Muscle of leg (tissue), 11 donors: ENCODE data around the gene WAC. TPM values are rescaled to one million over a fixed set of nuclear protein-coding genes. Genes with fewer than 3 reads are reported as not detected.

Experiments
- DNase-seq: peaks from one replicate; pipeline ENCODE4 v3.0.0; 2013
- H3K27ac ChIP-seq: one replicate; pipeline ENCODE4 v1.5.1; 2013; ENCODE audit warnings: mild to moderate bottlenecking, low read length, control low read depth
- H3K27me3 ChIP-seq: one replicate; pipeline ENCODE4 v1.6.1; 2013; ENCODE audit warnings: low read length; ENCODE audit not compliant: control insufficient read depth, insufficient read depth
- H3K36me3 ChIP-seq: one replicate; pipeline ENCODE4 v1.6.1; 2013; ENCODE audit warnings: low read length; ENCODE audit not compliant: control insufficient read depth, insufficient read depth
- H3K4me1 ChIP-seq: one replicate; pipeline ENCODE4 v1.6.1; 2013; ENCODE audit warnings: low read length; ENCODE audit not compliant: control insufficient read depth, insufficient read depth
- H3K4me3 ChIP-seq: one replicate; pipeline ENCODE4 v1.5.1; 2013; ENCODE audit warnings: low read length, control low read depth
- H3K9me3 ChIP-seq: replicated peaks from 2 replicates; pipeline ENCODE4 v1.6.1; 2013; ENCODE audit warnings: low read depth, low read length; ENCODE audit not compliant: control insufficient read depth
- WGBS: methylation state at CpG from one replicate; pipeline ENCODE4 v1.1.5; 2013; ENCODE audit warnings: missing lambda C conversion rate; ENCODE audit not compliant: insufficient coverage; 5-methylcytosine and 5-hydroxymethylcytosine counted together
- polyA plus RNA-seq, 8 donors: library from polyadenylated mRNA; unstranded; fragments of 120-200 nt; gene quantifications; one replicate each; pipeline versions ENCODE4 v1.2.1 to v1.2.3, GENCODE V29; 2013; ENCODE audit warnings: inconsistent platforms in 1 of 8, low replicate concordance in 1 of 8; ENCODE audit not compliant: insufficient read length in 8 of 8, insufficient read depth in 1 of 8
- total RNA-seq: library from RNA; stranded (reverse); fragments of 120-200 nt; gene quantifications from one replicate; pipeline ENCODE4 v1.2.4, GENCODE V29; 2013

The WAC gene
- total and polyA plus RNA-seq, 9 donors, result 50.5 to 92.6 (median 80.2) TPM

DNA sequence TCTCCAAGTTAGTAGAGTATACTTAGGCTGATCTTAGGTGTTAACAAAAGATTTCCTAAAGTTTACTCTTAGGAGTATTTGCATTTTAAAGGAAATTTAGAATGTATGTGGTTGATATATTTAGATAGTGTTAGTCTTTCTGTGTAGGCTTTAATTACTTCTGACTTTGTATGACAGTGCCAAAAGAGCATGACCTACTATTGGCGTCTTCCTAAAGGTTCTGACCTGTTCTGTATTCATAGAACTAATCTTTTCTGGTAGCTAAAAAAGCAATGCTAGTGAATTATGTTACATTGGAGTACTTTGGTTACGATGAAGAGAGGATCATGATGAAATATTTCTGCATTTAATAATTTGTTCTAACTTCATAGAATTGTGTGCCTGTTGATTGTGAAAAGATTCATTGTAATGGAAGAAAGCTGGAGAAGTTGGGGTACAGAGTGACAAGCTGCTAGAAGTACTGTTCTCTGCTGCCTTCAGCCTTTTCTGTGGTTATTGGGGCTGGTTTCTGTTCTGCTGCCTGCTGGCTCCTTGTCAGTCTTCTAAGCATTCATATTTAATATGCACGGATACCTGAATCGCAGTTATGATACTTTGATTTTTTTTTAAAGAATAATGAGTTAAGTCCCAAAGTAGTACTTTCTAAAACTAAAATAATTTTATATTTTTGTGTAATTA lies 13.2 kb downstream of the WAC start:
- no peak overlapping the region for H3K27ac ChIP-seq
- WGBS, result 86% methylated on average over 1 of the region's 4 CpGs
- DNase-seq, result no peak
- H3K36me3 ChIP-seq, result peaks cover 17% of the 10 kb centered on the region
- H3K9me3 ChIP-seq, result no peaks in the 10 kb centered on the region
- no peak overlapping the region for H3K4me3 ChIP-seq
- H3K27me3 ChIP-seq, result no peaks in the 10 kb centered on the region
- H3K4me1 ChIP-seq, result no peaks in the 10 kb centered on the region

DNA sequence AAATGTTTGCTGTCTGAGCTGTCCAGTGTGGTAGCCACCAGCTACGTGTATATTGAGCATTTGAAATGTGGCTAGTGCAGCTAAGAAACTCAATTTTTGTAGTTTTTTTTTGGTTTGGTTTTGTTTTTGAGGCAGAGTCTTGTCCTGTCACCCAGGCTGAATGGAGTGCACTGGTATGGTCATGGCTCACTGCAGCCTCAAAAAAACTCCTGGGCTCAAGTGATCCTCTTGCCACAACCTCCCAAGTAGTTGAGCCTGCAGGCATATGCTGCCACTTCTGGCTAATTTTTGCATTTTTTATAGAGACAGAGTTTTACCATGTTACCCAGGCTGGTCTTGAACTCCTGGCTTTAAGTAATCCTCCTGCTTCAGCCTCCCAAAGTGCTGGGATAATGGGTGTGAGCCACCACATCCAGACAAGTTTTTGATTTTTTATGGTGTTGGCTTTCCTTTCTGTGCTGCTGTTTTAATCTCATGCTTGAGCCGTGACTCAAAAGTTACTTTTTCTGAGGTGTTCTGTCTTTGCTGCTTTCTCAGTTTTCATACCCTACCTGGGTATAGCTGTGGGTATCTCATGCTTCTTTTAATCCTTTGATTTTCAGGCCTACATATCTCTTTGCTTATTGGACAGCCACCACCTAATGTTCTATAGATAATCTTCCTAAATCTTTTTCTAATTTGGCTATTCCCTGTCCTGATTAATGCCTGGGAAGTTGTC lies 16.0 kb downstream of the WAC start:
- Histone ChIP-seq H3K9me3 (no peaks in the 10 kb centered on the region), H3K36me3 (peaks cover 11% of the 10 kb centered on the region), H3K27me3 (no peaks in the 10 kb centered on the region), H3K27ac (no peak overlapping the region), H3K4me3 (no peak overlapping the region), H3K4me1 (no peaks in the 10 kb centered on the region)
- WGBS, result no CpG with 5 or more reads among the region's 2 CpGs
- DNase-seq, result no peak

DNA sequence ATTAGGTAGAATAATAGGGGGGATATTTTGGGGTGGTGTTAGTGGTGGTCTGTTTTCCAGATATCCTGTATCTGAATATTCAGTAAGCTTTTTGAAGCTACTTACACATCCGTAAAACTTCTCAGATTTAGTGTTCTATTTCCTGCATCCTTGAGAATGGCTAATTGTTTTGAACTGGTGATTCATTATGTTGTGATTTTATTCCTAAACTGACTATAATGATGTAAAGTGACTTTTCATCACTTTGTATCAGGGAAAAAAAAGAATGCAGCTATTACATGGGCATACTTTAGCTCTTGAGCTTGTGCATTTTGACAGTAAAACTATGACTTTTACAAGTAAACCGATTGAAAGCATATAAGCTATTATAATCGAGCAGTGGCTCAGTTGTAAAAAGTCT lies 18.2 kb downstream of the WAC start:
- Histone ChIP-seq H3K36me3 (peaks cover 25% of the 10 kb centered on the region), H3K4me1 (peaks cover 3% of the 10 kb centered on the region)
- WGBS, result 80% methylated on average over 1 of the region's 3 CpGs

DNA sequence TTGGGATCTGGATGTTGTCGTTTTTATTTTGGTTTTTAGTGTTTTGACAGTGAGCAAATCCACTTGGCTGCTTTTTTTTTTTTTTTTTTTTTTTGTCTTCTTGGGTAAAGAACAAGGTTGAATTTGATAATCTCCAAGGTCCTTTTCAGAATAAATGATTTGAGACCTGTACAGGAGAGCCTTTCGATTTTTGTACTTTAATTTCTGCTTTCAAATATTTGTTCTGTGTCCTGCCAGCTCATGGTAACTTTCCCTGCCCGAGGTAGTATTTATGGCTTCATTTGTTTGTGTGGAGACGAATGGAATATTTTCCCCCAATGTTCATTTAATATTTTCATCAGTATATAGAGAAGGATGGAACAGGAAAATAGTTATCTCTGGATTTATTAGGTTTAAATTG lies 19.9 kb downstream of the WAC start:
- no peaks in the 10 kb centered on the region for H3K9me3 ChIP-seq
- WGBS, result no CpG with 5 or more reads among the region's 4 CpGs
- peaks cover 25% of the 10 kb centered on the region for H3K36me3 ChIP-seq
- peaks cover 3% of the 10 kb centered on the region for H3K4me1 ChIP-seq
- no peak overlapping the region for H3K4me3 ChIP-seq
- no peaks in the 10 kb centered on the region for H3K27me3 ChIP-seq
- no peak overlapping the region for H3K27ac ChIP-seq
- no peak for DNase-seq

More for the DNA sequence above, 18.2 kb downstream of the WAC start:
- Histone ChIP-seq H3K27ac (no peak overlapping the region), H3K27me3 (no peaks in the 10 kb centered on the region), H3K4me3 (no peak overlapping the region), H3K9me3 (no peaks in the 10 kb centered on the region)
- no peak for DNase-seq

DNA sequence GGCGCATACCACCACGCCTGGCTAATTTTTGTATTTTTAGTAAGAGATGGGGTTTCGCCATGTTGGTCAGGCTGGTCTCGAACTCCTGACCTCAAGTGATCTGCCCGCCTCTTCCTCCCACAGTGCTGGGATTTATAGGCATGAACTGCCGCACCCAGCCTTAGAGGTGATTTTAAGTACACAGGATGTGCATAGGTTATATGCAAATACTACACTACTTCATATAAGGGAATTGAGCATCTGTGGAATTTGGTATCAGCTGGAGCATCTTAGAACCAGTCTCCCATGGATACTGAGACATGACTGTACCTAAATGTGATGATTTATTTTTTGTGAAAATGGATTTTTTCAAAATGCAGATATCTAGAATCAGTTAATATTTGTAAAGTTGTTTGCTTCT lies 21.1 kb downstream of the WAC start:
- Histone ChIP-seq H3K36me3 (peaks cover 25% of the 10 kb centered on the region), H3K4me1 (peaks cover 3% of the 10 kb centered on the region), H3K4me3 (no peak overlapping the region), H3K27me3 (no peaks in the 10 kb centered on the region), H3K9me3 (no peaks in the 10 kb centered on the region), H3K27ac (no peak overlapping the region)
- DNase-seq, result no peak
- 80% methylated on average over 1 of the region's 6 CpGs for WGBS

DNA sequence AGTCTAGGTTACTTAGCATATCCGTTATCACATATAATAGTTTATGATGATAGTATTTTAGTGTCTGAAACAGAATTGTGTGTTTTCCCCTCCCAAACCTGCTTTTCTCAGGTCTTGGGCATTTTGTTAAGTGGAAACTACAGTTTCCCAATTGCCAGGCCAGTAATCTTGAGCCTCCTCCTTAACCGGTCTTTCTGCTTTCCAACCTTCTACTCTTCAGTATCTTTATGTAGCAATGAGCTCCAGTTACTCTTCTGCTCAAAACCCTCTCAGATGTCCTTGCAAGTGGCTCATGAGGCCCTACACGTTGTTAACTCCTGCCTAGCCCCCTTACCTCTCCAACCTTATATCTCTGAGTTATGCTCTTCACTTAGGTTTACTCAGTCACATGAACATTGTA lies 22.0 kb downstream of the WAC start:
- 94% methylated on average over 2 of the region's 3 CpGs for WGBS
- DNase-seq, result no peak
- peaks cover 3% of the 10 kb centered on the region for H3K4me1 ChIP-seq
- H3K27me3 ChIP-seq, result no peaks in the 10 kb centered on the region
- no peak overlapping the region for H3K4me3 ChIP-seq
- peaks cover 19% of the 10 kb centered on the region for H3K36me3 ChIP-seq
- no peak overlapping the region for H3K27ac ChIP-seq
- H3K9me3 ChIP-seq, result no peaks in the 10 kb centered on the region

DNA sequence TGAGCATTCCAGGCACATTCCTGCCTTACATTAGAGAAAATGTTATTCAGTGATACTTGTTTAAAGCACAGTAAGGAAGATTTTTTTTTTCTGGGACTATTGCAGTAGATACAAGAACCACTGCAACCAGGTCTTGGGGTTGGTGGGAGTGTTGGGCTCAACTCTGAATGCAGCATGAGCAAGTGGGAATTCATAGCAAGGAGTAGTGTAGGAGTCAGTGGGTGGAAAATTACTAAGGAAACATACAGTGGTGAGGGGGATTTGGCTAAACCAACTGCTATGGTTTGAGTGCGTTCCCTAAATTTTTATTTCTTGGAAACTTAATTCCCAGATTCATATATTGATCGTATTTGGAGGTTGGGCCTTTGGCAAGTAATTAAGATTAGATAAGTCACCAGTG lies 22.4 kb downstream of the WAC start:
- WGBS, result no CpG with 5 or more reads among the region's 2 CpGs

DNA sequence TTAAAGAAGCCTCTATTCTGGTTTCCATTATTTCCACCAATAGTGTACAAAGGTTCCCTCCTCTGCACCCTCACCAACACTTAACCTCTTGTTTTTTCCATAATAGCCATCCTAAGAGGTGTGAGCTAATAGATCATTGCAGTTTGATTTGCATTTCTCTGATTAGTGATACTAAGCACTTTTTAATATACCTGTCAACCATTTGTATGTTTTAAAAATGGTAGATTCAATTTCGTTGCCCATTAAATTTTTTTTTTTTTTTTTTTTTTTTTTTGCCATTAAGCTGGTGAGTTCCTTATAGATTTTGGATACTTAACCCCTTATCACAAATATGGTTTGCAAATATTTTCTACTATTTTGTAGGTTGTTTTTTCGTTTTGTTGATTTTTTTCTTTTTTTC lies 23.2 kb downstream of the WAC start:
- DNase-seq, result no peak
- peaks cover 6% of the 10 kb centered on the region for H3K4me1 ChIP-seq
- no peaks in the 10 kb centered on the region for H3K9me3 ChIP-seq
- H3K27ac ChIP-seq, result no peak overlapping the region
- H3K4me3 ChIP-seq, result no peak overlapping the region
- no CpG with 5 or more reads among the region's 2 CpGs for WGBS
- H3K27me3 ChIP-seq, result no peaks in the 10 kb centered on the region
- peaks cover 19% of the 10 kb centered on the region for H3K36me3 ChIP-seq

More for the DNA sequence above, 22.4 kb downstream of the WAC start:
- Histone ChIP-seq H3K9me3 (no peaks in the 10 kb centered on the region), H3K27me3 (no peaks in the 10 kb centered on the region), H3K4me3 (no peak overlapping the region), H3K36me3 (peaks cover 19% of the 10 kb centered on the region), H3K4me1 (peaks cover 6% of the 10 kb centered on the region), H3K27ac (no peak overlapping the region)
- no peak for DNase-seq

DNA sequence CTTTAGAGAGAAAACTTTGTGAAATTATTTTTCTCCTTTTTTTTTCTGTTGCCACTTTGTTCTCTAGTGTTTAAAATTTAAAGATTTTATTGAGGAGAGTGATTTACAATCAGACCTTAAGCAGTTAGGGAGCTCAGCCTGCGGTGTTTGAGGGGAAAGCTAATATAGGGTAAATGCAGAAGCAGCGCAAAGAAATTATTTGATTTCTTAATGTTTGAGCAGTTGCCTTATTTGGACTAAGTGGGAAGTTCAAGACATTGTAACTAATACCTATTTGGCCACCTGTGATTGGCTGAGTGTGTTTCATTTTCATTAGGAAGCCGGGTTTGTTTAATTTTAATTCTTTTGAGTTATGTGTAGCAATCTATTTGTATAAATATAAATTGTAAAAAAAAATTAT lies 25.3 kb downstream of the WAC start:
- H3K27me3 ChIP-seq, result no peaks in the 10 kb centered on the region
- no peak overlapping the region for H3K27ac ChIP-seq
- H3K4me1 ChIP-seq, result peaks cover 6% of the 10 kb centered on the region
- no peak for DNase-seq
- H3K4me3 ChIP-seq, result no peak overlapping the region
- no peaks in the 10 kb centered on the region for H3K9me3 ChIP-seq
- peaks cover 19% of the 10 kb centered on the region for H3K36me3 ChIP-seq
- WGBS, result 79% methylated on average over 2 of the region's 3 CpGs

DNA sequence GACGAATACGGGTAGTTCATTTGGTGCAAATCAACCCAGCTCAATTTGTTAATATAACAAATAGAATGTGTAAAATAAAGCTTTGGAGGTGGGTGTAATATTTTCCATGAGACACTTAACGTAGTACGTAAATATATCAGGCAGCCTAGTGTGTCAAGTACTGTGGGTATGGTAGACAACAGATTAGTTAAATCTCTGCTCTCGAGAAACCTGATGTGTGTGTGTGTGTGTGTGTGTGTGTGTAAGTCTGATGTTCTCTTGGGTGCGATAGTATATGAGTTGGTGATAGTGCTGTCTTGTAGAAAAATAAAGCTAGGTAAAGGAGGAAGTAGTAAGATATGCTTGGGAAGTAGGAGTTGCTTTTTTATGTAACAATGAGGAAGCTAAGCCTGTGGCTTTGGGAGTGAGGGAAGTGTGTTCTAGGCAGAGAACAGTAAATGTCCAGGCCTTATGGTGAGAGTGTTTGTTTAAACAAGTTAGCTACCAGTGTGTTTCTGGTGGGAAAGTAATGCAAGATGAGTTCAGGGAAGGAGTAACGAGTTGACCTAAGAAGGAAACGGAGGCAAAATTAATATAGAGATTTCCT lies 26.1 kb downstream of the WAC start:
- H3K4me1 ChIP-seq, result peaks cover 6% of the 10 kb centered on the region
- peaks cover 19% of the 10 kb centered on the region for H3K36me3 ChIP-seq
- no peak overlapping the region for H3K27ac ChIP-seq
- 79% methylated on average over 6 of the region's 8 CpGs for WGBS
- peak; percentile 27 for DNase-seq
- no peaks in the 10 kb centered on the region for H3K27me3 ChIP-seq
- no peaks in the 10 kb centered on the region for H3K9me3 ChIP-seq
- no peak overlapping the region for H3K4me3 ChIP-seq
